ENCODE results near the gene BMS1. TPM values are rescaled to one million over a fixed set of nuclear protein-coding genes. Genes with fewer than 3 reads are reported as not detected.
"Not testable (repeated sequence)": the region's sequence is repeated elsewhere in the genome, so short reads cannot be mapped to it uniquely, and the experiment has no call there.

Gene BMS1
- total RNA-seq: 10 to 100 TPM; 12.2 to 14.3 (median 13.3) TPM
- 10 to 100 TPM in 1 of 3 donors, 1 to 10 TPM in 2; 5.4 to 11.6 (median 5.5) TPM for polyA plus RNA-seq

- peak; percentile 94 for DNase-seq
- TF ChIP-seq POLR2AphosphoS5 (IDR thresholded peaks at IDR 0.05) (peak; percentile 69 to 88 (median 84)), POLR2A (IDR thresholded peaks at IDR 0.05) (peak; percentile 45 to 61), EP300 (IDR thresholded peaks at IDR 0.05) (no peak)
- TF ChIP-seq, protein P1, sequence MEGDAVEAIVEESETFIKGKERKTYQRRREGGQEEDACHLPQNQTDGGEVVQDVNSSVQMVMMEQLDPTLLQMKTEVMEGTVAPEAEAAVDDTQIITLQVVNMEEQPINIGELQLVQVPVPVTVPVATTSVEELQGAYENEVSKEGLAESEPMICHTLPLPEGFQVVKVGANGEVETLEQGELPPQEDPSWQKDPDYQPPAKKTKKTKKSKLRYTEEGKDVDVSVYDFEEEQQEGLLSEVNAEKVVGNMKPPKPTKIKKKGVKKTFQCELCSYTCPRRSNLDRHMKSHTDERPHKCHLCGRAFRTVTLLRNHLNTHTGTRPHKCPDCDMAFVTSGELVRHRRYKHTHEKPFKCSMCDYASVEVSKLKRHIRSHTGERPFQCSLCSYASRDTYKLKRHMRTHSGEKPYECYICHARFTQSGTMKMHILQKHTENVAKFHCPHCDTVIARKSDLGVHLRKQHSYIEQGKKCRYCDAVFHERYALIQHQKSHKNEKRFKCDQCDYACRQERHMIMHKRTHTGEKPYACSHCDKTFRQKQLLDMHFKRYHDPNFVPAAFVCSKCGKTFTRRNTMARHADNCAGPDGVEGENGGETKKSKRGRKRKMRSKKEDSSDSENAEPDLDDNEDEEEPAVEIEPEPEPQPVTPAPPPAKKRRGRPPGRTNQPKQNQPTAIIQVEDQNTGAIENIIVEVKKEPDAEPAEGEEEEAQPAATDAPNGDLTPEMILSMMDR (IDR thresholded peaks at IDR 0.05): no peak
- H3K36me3 ChIP-seq: peaks cover 6 to 33% (median 20%) of the 10 kb centered on the region in 4 donors
- peaks cover 0 to under 1% (median 0%) of the 10 kb centered on the region in 3 donors for H3K27me3 ChIP-seq
- peak within 1 kb of the TSS; percentile 55 to 74 (median 64) for H3K4me3 ChIP-seq
- no peaks in the 10 kb centered on the region for H3K9me3 ChIP-seq
- WGBS, 2 donors: 0% methylated on average over 60 of the region's 60 CpGs
- intact Hi-C loops (cut with DNase I): loop anchor here (1.0 to 10.0 kb wide), 2 partner anchors 29 to 228 kb away; no protein-coding TSS in a partner anchor
- H3K27ac ChIP-seq: peak within 1 kb of the TSS; percentile 88 to 96 (median 90)
- peaks cover 0 to 18% (median 13%) of the 10 kb centered on the region in 4 donors for H3K4me1 ChIP-seq
Measured at GRCh38 chr10:42782446-42783180, at the start of gene BMS1. Gene BMS1 (plus strand): TSS chr10:42782795. CDS start chr10:42784395, 1,600 bp downstream.

DNA sequence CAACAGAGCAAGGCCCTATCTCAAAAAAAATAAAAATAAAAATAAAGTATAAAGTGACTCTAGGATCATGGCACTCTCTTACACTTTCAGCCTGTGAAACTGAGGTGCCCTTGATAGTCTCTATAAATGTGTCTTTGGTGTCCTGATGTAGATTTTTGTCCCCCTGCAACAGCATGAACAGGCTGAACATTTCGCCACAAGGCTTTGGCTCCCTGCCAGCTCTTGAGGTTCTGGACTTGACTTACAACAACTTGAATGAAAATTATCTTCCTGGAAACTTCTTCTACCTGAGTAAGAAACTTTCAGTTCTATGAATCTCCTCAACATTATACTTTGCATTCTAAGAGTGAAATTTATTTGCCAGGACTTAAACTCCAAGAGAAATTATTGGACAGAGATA, 48.1 kb upstream of the BMS1 start:
- Histone ChIP-seq H3K9me3 (no peaks in the 10 kb centered on the region), H3K36me3 (no peaks in the 10 kb centered on the region), H3K4me3 (no peak overlapping the region), H3K27ac (no peak overlapping the region), H3K27me3 (no peaks in the 10 kb centered on the region), H3K4me1 (no peaks in the 10 kb centered on the region)
- 17 to 31% methylated on average over 1 of the region's 1 CpG for WGBS, 2 donors
- no peak for DNase-seq
- intact Hi-C loops (cut with DNase I): no loop called here
- TF ChIP-seq EP300 (IDR thresholded peaks at IDR 0.05) (no peak), POLR2A (IDR thresholded peaks at IDR 0.05) (no peak), POLR2AphosphoS5 (IDR thresholded peaks at IDR 0.05) (no peak)
- TF ChIP-seq, protein P1 (IDR thresholded peaks at IDR 0.05): no peak

GRCh38 chr10:42738679-42739078, 43.9 kb upstream of the BMS1 start:
- Histone ChIP-seq H3K27ac (no peak overlapping the region), H3K4me3 (no peak overlapping the region), H3K27me3 (no peaks in the 10 kb centered on the region), H3K36me3 (no peaks in the 10 kb centered on the region), H3K9me3 (no peaks in the 10 kb centered on the region), H3K4me1 (no peaks in the 10 kb centered on the region)
- intact Hi-C loops (cut with DNase I): no loop called here
- 47 to 71% methylated on average over 3 of the region's 3 CpGs for WGBS, 2 donors
- no peak for DNase-seq
- no peak for TF ChIP-seq EP300 (IDR thresholded peaks at IDR 0.05)
- TF ChIP-seq, protein P1 (IDR thresholded peaks at IDR 0.05): no peak
- no peak for TF ChIP-seq POLR2A (IDR thresholded peaks at IDR 0.05)
- TF ChIP-seq POLR2AphosphoS5 (IDR thresholded peaks at IDR 0.05): no peak

GRCh38 chr10:42741536-42741935, 41.1 kb upstream of the BMS1 start:
- H3K9me3 ChIP-seq; H3K27ac ChIP-seq; intact Hi-C loops (cut with DNase I); H3K4me3 ChIP-seq; DNase-seq; H3K36me3 ChIP-seq; H3K4me1 ChIP-seq; H3K27me3 ChIP-seq: not testable (repeated sequence)
- WGBS, 2 donors: 93% methylated on average over 7 of the region's 7 CpGs

DNA sequence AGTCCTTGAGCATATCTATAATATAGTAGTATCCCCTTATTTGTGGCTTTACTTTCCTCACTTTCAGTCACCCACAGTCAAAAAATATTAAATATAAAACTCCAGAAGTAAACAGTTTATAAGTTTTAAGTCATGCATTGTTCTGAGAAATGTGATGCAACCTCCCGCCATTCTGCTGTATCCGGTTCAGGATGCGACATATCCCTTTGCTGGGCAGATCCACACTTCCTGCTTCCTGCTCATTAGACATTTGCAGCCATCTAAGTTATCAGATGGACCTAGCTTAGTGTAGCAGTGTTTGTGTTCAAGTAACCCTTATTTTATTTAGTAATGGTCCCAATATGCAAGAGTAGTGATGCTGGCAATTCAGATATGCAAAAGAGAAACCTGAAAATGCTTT, 38.9 kb upstream of the BMS1 start:
- intact Hi-C loops (cut with DNase I): no loop called here
- Histone ChIP-seq H3K27me3 (peaks cover 0 to 11% (median 0%) of the 10 kb centered on the region in 3 donors), H3K36me3 (no peaks in the 10 kb centered on the region), H3K27ac (no peak overlapping the region), H3K4me1 (no peaks in the 10 kb centered on the region), H3K4me3 (no peak overlapping the region), H3K9me3 (no peaks in the 10 kb centered on the region)
- DNase-seq: no peak
- TF ChIP-seq POLR2A (IDR thresholded peaks at IDR 0.05) (no peak), EP300 (IDR thresholded peaks at IDR 0.05) (no peak), POLR2AphosphoS5 (IDR thresholded peaks at IDR 0.05) (no peak)
- TF ChIP-seq, protein P1 (IDR thresholded peaks at IDR 0.05): no peak
- WGBS, 2 donors: 85 to 87% methylated on average over 3 of the region's 3 CpGs

Data from sigmoid colon (tissue), 7 donors.